Lower leg skin (tissue), 3 donors: ENCODE measurements around the gene SLC12A3.

Experiments
- POLR2A ChIP-seq, 2 donors: fragments of 450-650 bp; IDR thresholded peaks; one replicate each; pipeline ENCODE4 v1.6.1; 2016 to 2017; ENCODE audit warnings: antibody characterized with exemption in 2 of 2, mild to moderate bottlenecking in 1 of 2, moderate library complexity in 1 of 2
- TF ChIP-seq, protein P1 (sequence below), 3 donors: fragments of 450-650 bp; IDR thresholded peaks; one replicate each; pipeline ENCODE4 v1.5.1; 2016; ENCODE audit warnings: antibody characterized with exemption in 3 of 3, mild to moderate bottlenecking in 3 of 3, moderate library complexity in 2 of 3

DNA sequence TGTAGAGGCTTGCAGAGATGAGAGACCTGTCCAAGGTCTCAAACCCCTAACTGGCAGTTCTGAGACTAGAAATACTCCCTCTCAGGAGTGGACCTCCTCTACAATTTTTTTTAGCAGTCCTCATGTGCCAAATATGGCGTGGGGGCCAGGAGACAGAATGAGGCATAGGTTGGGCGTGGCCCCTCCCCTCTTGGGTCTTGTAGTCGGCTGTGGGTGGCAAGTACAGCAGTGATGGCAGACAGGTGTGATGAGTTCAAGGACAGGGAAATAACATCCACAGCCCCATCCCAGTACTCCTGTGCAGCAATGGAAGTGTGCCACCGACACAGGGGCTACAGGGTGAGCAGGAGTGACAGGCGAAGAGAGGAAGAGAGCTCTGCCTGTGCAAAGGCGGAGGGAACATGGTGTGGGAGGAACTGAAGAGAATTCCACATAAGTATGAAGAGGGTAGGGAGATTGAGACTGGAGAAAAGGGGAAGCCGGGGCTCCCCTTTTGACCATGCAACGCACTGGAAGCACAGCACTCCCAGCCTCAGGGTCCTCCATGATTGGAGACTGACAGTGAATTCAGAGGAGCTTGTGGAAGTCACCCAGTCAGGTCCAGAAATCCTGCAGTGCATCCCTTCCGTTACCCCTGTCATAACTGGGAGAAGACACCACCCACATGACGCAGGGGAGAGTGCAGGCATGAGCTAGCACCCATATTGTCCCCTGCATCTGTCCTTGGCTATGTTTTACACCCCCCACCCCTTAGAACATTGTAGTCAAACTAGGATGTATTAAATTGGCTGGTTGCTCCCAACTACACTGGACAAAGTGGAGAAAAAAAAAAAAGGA, 82.0 kb downstream of the SLC12A3 start:
- TF ChIP-seq, protein P1, sequence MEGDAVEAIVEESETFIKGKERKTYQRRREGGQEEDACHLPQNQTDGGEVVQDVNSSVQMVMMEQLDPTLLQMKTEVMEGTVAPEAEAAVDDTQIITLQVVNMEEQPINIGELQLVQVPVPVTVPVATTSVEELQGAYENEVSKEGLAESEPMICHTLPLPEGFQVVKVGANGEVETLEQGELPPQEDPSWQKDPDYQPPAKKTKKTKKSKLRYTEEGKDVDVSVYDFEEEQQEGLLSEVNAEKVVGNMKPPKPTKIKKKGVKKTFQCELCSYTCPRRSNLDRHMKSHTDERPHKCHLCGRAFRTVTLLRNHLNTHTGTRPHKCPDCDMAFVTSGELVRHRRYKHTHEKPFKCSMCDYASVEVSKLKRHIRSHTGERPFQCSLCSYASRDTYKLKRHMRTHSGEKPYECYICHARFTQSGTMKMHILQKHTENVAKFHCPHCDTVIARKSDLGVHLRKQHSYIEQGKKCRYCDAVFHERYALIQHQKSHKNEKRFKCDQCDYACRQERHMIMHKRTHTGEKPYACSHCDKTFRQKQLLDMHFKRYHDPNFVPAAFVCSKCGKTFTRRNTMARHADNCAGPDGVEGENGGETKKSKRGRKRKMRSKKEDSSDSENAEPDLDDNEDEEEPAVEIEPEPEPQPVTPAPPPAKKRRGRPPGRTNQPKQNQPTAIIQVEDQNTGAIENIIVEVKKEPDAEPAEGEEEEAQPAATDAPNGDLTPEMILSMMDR (IDR thresholded peaks at IDR 0.05): no peak
- no peak for TF ChIP-seq POLR2A (IDR thresholded peaks at IDR 0.05)
